Cardiac ventricle fibroblast (primary cell): ENCODE data around the gene L3MBTL4. TPM values are rescaled to one million over a fixed set of nuclear protein-coding genes. Genes with fewer than 3 reads are reported as not detected.

Experiments
- total RNA-seq: library from RNA; depleted of rRNA; stranded (reverse); fragments of >200 nt; gene quantifications from 2 replicates; pipeline ENCODE4 v1.2.3, GENCODE V29; 2015

The L3MBTL4 gene
- not detected in 2 replicates for total RNA-seq

DNA sequence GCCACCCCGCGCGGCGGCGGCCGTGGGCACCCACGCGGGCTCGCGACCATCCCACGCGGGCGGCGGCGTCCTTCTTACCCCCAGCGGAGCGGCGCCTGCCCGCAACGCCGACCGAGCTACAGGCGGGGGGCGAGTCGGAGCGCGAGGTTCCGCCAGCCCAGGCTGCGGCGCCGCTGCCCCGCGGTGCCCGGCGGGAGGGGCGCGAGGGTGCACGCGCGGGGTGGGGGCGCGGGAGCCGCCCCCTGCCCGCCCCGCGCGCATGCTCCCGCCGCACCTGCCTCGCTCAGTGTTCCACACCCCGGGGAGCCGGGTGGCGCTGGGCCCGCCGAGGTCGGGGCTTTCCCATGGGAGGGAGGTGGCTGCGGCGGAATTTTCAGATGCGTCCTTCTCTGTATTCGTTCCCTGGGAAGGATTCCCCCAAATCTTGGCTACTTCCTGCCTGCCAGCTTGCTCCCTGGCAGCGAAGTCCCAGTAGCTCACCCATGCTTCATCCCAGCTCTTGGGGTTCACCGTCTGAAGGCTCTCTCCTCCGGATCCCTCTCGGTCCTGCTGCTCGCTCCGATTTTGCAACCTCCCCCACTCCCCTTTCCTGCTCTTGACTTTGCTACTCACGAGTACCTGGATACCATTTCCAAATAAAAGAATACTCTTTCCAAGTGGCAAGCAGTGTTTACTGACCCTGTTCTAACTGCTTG lies at the start of gene L3MBTL4:
Gene L3MBTL4 (minus strand): TSS at position 189 of the 695 bp plus-strand sequence. CDS start 103,286 bp downstream, outside the sequence.

